ENCODE measurements around the gene ERO1B. TPM values are rescaled to one million over a fixed set of nuclear protein-coding genes. Genes with fewer than 3 reads are reported as not detected.

The ERO1B gene
- total RNA-seq, 2 experiments from 2014 or later, result 1.9 to 2.0 TPM

- POLR2A ChIA-PET, result interaction anchor here (1.0 to 1.5 kb wide), 3 partner anchors 18 to 140 kb away, joined by 4 to 5 read pairs (median 4); no protein-coding TSS in a partner anchor
- peaks cover 3% of the 10 kb centered on the region for H3K36me3 Mint-ChIP-seq (ENCODE audit: low read depth)
- peaks cover 1% of the 10 kb centered on the region for H3K27me3 Mint-ChIP-seq
- DNase-seq, result peak; percentile 39
- no peak for TF ChIP-seq CTCF (IDR thresholded peaks at IDR 0.05)
- peak; percentile 9 for ATAC-seq
- peak overlapping the region; percentile 80 for H3K4me3 Mint-ChIP-seq
- H3K9me3 Mint-ChIP-seq, result no peaks in the 10 kb centered on the region
- peaks cover 49% of the 10 kb centered on the region for H3K4me1 Mint-ChIP-seq (ENCODE audit: low read depth)
- peak overlapping the region; percentile 73 for H3K27ac Mint-ChIP-seq
- CTCF ChIA-PET, result no interaction called here
- intact Hi-C loops (cut with micrococcal nuclease), result loop anchor here (10.0 kb wide), 1 partner anchor 136 kb away; the partner anchor contains the start of gene GPR137B
Measured at GRCh38 chr1:236281198-236281653, 532 bp downstream of the ERO1B start.

GRCh38 chr1:236280438-236281197 lies 1.1 kb downstream of the ERO1B start:
- Mint-ChIP-seq H3K36me3 (ENCODE audit: low read depth) (peaks cover 5% of the 10 kb centered on the region), H3K4me1 (ENCODE audit: low read depth) (peaks cover 55% of the 10 kb centered on the region), H3K27me3 (peaks cover 1% of the 10 kb centered on the region), H3K27ac (peak overlapping the region; percentile 73), H3K9me3 (no peaks in the 10 kb centered on the region), H3K4me3 (peak overlapping the region; percentile 80)
- CTCF ChIA-PET, result no interaction called here
- ATAC-seq, result no peak
- POLR2A ChIA-PET, result interaction anchor here (1.0 to 1.5 kb wide), 2 partner anchors 137 to 140 kb away, joined by 4 to 5 read pairs; no protein-coding TSS in a partner anchor
- intact Hi-C loops (cut with micrococcal nuclease), result loop anchor here (10.0 kb wide), 1 partner anchor 136 kb away; the partner anchor contains the start of gene GPR137B
- peak; percentile 40 for DNase-seq
- no peak for TF ChIP-seq CTCF (IDR thresholded peaks at IDR 0.05)

GRCh38 chr1:236275586-236275985 lies 6.2 kb downstream of the ERO1B start:
- no peak for DNase-seq
- Mint-ChIP-seq H3K27ac (no peak overlapping the region), H3K4me3 (no peak overlapping the region), H3K36me3 (ENCODE audit: low read depth) (peaks cover 5% of the 10 kb centered on the region), H3K9me3 (no peaks in the 10 kb centered on the region), H3K4me1 (ENCODE audit: low read depth) (peaks cover 31% of the 10 kb centered on the region), H3K27me3 (no peaks in the 10 kb centered on the region)
- TF ChIP-seq CTCF (IDR thresholded peaks at IDR 0.05), result no peak
- CTCF ChIA-PET, result no interaction called here
- POLR2A ChIA-PET, result interaction anchor here (1.2 kb wide), 1 partner anchor 9 kb away, joined by 7 read pairs; no protein-coding TSS in a partner anchor
- ATAC-seq, result peak; percentile 71
- intact Hi-C loops (cut with micrococcal nuclease), result no loop called here

- intact Hi-C loops (cut with micrococcal nuclease), result no loop called here
- Mint-ChIP-seq H3K9me3 (no peaks in the 10 kb centered on the region), H3K27me3 (no peaks in the 10 kb centered on the region)
Measured at GRCh38 chr1:236275061-236275460, 6.7 kb downstream of the ERO1B start.

More at GRCh38 chr1:236275061-236275460, 6.7 kb downstream of the ERO1B start:
- no peak overlapping the region for H3K4me3 Mint-ChIP-seq
- no peak overlapping the region for H3K27ac Mint-ChIP-seq
- peaks cover 29% of the 10 kb centered on the region for H3K4me1 Mint-ChIP-seq (ENCODE audit: low read depth)
- no peak for TF ChIP-seq CTCF (IDR thresholded peaks at IDR 0.05)
- ChIA-PET CTCF (no interaction called here), POLR2A (interaction anchor here (1.2 kb wide), 1 partner anchor 9 kb away, joined by 7 read pairs; no protein-coding TSS in a partner anchor)
- ATAC-seq (no peak), DNase-seq (no peak)
- peaks cover 5% of the 10 kb centered on the region for H3K36me3 Mint-ChIP-seq (ENCODE audit: low read depth)

Data from activated CD8-positive, alpha-beta T cell treated with anti-CD3 and anti-CD28 coated beads for 36 hours (primary cell).